Omental fat pad (tissue), 4 donors: ENCODE data around the gene METAP1. TPM values are rescaled to one million over a fixed set of nuclear protein-coding genes. Genes with fewer than 3 reads are reported as not detected.

Experiments used
- ATAC-seq: fragments of 150-250 bp; one replicate; pipeline ENCODE4 v1.9.1; 2016; ENCODE audit warnings: mild to moderate bottlenecking, moderate library complexity; ENCODE audit not compliant: low FRiP score
- DNase-seq: peaks from one replicate; pipeline ENCODE4 v3.0.0-alpha.2; 2019; ENCODE audit warnings: low spot score
- CTCF ChIP-seq, 3 donors: fragments of 450-650 bp; IDR thresholded peaks; one replicate each; pipeline ENCODE4 v1.5.1; 2016 to 2017; ENCODE audit warnings: antibody characterized with exemption in 3 of 3, mild to moderate bottlenecking in 3 of 3, moderate library complexity in 2 of 3
- total RNA-seq, 4 donors: library from RNA; depleted of rRNA; stranded (reverse); fragments of >200 nt; gene quantifications; one replicate each; pipeline ENCODE4 v1.1.0, GENCODE V29; 2016

Gene METAP1
- total RNA-seq, 4 donors from 2014 or later = 21.7 to 37.0 (median 26.5) TPM

- no peak for TF ChIP-seq CTCF (IDR thresholded peaks at IDR 0.05)
- ATAC-seq (no peak), DNase-seq (no peak)
Observed at GRCh38 chr4:99028187-99028586, 32.7 kb downstream of the METAP1 start.

- TF ChIP-seq CTCF (IDR thresholded peaks at IDR 0.05) = no peak
- no peak for ATAC-seq
- DNase-seq = no peak
Observed at GRCh38 chr4:99029018-99029735, 33.7 kb downstream of the METAP1 start.

GRCh38 chr4:99029852-99030251 is 34.3 kb downstream of the METAP1 start:
- no peak for ATAC-seq
- TF ChIP-seq CTCF (IDR thresholded peaks at IDR 0.05) = no peak
- DNase-seq = no peak

DNA sequence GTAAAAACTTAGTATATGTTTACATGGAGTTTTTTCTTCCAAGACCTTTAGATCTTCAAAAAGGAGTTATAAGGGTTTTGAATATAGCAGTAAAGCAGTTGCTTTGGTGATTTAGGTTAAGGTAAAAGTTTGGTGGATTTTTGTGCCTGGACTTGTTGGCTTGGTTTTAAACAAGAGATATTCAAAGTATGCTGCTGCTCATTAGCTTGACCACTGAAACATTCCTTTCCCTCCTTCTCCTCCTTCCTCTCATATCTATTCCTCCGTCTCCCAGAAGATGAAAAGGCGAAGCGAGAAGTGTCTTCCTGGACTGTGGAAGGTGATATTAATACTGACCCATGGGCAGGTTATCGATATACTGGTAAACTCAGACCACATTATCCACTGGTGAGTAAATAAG is 38.4 kb downstream of the METAP1 start:
- no peak for ATAC-seq
- TF ChIP-seq CTCF (IDR thresholded peaks at IDR 0.05) = no peak
- DNase-seq = no peak

DNA sequence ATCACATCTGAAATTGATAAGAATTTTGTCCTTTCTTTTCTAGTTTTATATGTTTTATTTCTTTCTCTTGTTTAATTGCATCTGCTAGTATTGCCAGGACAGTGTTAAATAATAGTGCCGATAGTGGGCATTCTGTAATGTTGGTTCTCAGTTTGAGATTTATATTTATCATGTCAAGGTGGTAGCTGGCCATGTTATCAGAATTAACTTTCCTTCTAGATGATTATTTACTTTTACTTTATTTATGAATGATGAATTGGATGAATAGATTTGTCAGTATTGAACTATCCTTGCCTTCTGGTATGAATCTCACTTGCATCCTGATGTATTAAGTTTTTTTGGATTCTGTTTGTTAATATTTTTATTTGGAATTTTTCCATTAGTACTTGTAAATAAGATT is 42.7 kb downstream of the METAP1 start:
- ATAC-seq (no peak), DNase-seq (no peak)
- TF ChIP-seq CTCF (IDR thresholded peaks at IDR 0.05) = no peak

GRCh38 chr4:99043346-99043745 is 47.8 kb downstream of the METAP1 start:
- ATAC-seq = no peak
- TF ChIP-seq CTCF (IDR thresholded peaks at IDR 0.05) = no peak
- no peak for DNase-seq

- no peak for TF ChIP-seq CTCF (IDR thresholded peaks at IDR 0.05)
Observed at GRCh38 chr4:99047710-99048109, 52.2 kb downstream of the METAP1 start.

More at GRCh38 chr4:99047710-99048109, 52.2 kb downstream of the METAP1 start:
- DNase-seq (no peak), ATAC-seq (no peak)
